Stomach smooth muscle (tissue), 2 donors: ENCODE data around the gene LRRC53.

Experiments
- H3K27ac ChIP-seq: one replicate; pipeline ENCODE4 v1.7.0; 2013; ENCODE audit warnings: mild to moderate bottlenecking, low read length, inconsistent platforms
- H3K27me3 ChIP-seq, 2 donors: one replicate each; pipeline ENCODE4 v1.7.0; 2013; ENCODE audit warnings: low read length in 2 of 2; ENCODE audit not compliant: insufficient read depth in 2 of 2, control insufficient read depth in 1 of 2
- H3K36me3 ChIP-seq, 2 donors: one replicate each; pipeline ENCODE4 v1.7.0; 2013; ENCODE audit warnings: low read length in 2 of 2; ENCODE audit not compliant: control insufficient read depth in 2 of 2, insufficient read depth in 2 of 2
- H3K4me1 ChIP-seq: one replicate; pipeline ENCODE4 v1.7.0; 2013; ENCODE audit warnings: low read length; ENCODE audit not compliant: control insufficient read depth, insufficient read depth
- H3K4me3 ChIP-seq, 2 donors: one replicate each; pipeline ENCODE4 v1.7.0; 2013; ENCODE audit warnings: low read length in 2 of 2
- H3K9ac ChIP-seq, 2 donors: one replicate each; pipeline ENCODE4 v1.7.0; 2013; ENCODE audit warnings: low read length in 2 of 2, mild to moderate bottlenecking in 1 of 2
- H3K9me3 ChIP-seq, 2 donors: one replicate each; pipeline ENCODE4 v1.7.0; 2013; ENCODE audit warnings: low read length in 2 of 2; ENCODE audit not compliant: control insufficient read depth in 2 of 2
- donor health status: healthy.
- donor health status: Pancreatic carcinoma.

Gene LRRC53

DNA sequence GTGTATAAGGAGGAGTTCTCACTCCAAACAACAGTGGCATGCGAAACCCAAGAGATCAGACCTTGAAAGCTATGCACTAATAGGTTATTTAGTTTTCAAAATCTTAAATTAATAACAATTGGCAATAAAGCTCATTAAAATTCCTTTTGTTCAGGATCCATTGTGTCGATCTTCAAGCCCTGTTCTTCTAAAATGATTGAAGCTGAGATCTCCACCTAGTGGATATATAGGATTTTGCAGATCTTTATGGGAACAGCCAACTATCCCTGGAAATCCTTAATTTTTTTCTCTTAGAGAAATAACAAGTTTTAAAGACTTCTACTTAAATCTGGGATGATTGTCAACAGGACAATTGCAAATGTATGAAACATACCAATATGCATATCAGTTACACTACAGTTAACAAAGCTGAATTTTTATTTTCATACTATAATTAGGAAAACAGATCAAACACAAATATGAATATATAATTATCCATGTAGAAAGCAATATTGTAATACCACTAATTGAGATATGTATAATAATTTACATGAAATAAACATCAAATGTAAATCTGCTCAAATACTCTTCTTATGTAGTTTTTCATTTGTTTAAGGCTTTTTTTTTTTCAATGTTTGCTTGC is 43.3 kb downstream of the LRRC53 start:
- Histone ChIP-seq H3K9me3 (no peaks in the 10 kb centered on the region), H3K27me3 (no peaks in the 10 kb centered on the region), H3K4me1 (no peaks in the 10 kb centered on the region), H3K4me3 (no peak overlapping the region), H3K36me3 (no peaks in the 10 kb centered on the region), H3K27ac (no peak overlapping the region), H3K9ac (no peak overlapping the region)

DNA sequence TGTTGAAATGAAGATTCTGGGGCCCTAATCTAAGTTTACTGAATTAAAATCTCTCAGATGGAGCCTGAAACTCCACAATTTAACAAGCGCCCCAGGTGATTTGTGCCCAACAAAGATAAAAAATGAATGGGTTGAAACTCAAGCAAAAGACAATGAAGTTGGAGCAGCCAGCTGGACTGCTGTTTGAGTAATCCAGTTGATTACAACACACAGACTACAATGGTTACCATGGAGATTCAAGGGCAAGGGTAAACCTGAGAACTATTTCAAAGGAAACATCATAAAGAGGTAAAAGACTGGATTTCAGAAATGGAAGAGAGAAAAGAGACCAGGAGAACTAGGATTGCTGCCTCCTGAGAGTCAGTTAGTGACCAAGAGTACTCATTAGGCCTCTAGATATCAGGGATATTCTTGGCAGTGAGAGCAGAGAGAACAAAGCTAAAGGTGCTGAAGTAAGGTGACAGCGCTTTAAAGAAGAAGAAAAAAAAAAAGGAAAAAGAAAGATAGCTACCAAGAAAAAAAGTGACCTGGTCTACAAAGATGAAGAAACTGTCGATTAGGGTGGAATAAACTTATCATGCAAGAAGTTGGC is 44.5 kb downstream of the LRRC53 start:
- no peaks in the 10 kb centered on the region for H3K36me3 ChIP-seq
- no peaks in the 10 kb centered on the region for H3K4me1 ChIP-seq
- H3K9ac ChIP-seq: no peak overlapping the region
- H3K4me3 ChIP-seq: no peak overlapping the region
- H3K27me3 ChIP-seq: no peaks in the 10 kb centered on the region
- H3K9me3 ChIP-seq: no peaks in the 10 kb centered on the region
- H3K27ac ChIP-seq: no peak overlapping the region

DNA sequence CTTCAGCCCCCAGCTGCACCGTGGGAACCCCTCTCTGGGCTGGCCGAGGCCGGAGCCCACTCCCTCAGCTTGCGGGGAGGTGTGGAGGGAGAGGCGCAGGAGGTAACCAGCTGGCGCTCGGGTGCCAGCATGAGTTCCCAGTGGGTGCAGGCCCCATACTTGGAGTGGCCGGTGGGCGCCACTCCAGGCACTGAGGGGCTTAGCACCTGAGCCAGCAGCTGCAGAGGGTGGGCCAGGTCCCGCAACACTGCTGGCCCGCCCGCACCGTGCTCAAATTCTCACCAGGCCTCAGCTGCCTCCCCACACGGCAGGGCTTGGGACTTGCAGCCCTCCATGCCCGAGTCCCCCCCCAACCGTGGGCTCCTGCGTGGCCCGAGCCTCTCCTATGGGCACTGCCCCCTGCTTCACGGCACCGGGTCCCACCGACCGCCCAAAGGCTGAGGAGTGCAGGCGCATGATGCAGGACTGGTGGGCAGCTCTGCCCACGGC is 47.2 kb downstream of the LRRC53 start:
- Histone ChIP-seq H3K27ac (no peak overlapping the region), H3K9ac (no peak overlapping the region), H3K27me3 (no peaks in the 10 kb centered on the region), H3K36me3 (no peaks in the 10 kb centered on the region), H3K9me3 (no peaks in the 10 kb centered on the region), H3K4me1 (no peaks in the 10 kb centered on the region), H3K4me3 (no peak overlapping the region)

DNA sequence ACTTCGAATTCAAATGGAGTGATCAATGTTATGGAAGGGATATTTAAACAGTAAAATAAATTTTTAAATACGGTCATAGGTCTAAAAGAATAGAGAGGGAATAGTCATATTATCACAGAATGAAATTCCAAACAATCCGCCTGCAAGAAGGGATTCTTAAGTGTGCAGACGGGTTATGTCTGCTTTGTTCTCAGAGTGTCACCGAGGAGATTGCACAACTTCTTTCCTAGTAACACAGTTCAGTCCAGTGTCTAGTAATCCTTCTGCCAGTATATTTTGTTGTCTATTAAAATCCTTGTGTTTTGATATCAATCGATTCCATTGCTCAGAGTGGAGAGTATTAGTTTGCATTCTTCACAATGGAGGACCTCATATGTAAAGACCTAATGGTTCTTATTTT is 48.4 kb downstream of the LRRC53 start:
- no peaks in the 10 kb centered on the region for H3K4me1 ChIP-seq
- H3K27ac ChIP-seq: no peak overlapping the region
- no peak overlapping the region for H3K9ac ChIP-seq
- no peaks in the 10 kb centered on the region for H3K27me3 ChIP-seq
- H3K9me3 ChIP-seq: no peaks in the 10 kb centered on the region
- H3K36me3 ChIP-seq: no peaks in the 10 kb centered on the region
- no peak overlapping the region for H3K4me3 ChIP-seq

DNA sequence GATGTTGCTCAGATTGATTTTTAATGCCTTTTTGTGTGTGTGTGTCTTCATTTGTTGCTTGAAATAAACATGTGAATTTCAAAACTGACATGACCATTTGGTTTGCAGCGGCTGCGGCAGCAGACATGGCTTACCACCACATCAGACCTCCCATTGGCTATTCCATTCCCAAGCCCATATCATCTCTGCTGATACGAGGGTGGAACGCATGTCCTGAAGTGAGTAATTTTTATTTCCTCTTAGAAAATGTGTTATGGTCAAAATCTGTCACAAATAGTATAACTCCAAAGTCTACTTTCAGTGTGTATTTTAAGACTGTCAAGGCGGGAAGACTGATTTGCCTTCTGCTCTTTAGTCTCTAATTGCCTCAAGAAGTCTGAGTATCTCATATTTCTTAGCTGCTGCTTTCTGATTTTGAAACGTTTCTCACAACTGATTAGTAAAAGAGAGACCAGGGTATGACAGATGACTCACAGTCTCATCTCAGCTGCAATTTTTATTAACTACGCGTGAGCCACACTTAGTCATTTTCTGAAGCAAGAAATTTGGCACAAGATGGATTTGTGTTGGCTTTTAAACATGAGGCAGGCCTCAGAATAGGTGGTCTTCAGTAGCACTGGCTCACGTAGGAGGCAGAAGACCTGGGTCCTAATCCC is 49.0 kb downstream of the LRRC53 start:
- H3K4me1 ChIP-seq: no peaks in the 10 kb centered on the region
- no peaks in the 10 kb centered on the region for H3K27me3 ChIP-seq
- H3K9ac ChIP-seq: no peak overlapping the region
- no peaks in the 10 kb centered on the region for H3K36me3 ChIP-seq
- H3K9me3 ChIP-seq: no peaks in the 10 kb centered on the region
- no peak overlapping the region for H3K27ac ChIP-seq
- no peak overlapping the region for H3K4me3 ChIP-seq

DNA sequence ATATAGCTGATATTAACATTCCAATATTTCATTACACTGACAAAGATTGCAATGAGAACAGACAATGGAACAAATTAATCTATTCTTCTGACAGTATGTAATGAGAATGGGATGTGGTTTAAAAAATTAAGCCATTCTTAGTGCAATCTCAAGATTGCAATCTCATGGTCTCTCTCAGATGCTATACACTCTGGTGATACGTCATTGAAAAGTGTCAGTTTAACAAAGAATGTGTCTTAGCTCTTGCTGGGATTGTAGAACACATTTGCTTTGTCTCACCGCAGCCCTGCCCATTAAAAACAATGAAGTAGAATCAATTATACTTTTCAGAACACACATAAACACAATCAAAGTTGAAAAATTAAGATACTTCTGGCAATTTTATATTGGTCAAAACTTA is 55.2 kb downstream of the LRRC53 start:
- Histone ChIP-seq H3K9ac (no peak overlapping the region), H3K27ac (no peak overlapping the region), H3K36me3 (no peaks in the 10 kb centered on the region), H3K9me3 (no peaks in the 10 kb centered on the region), H3K4me3 (no peak overlapping the region), H3K4me1 (no peaks in the 10 kb centered on the region), H3K27me3 (no peaks in the 10 kb centered on the region)

DNA sequence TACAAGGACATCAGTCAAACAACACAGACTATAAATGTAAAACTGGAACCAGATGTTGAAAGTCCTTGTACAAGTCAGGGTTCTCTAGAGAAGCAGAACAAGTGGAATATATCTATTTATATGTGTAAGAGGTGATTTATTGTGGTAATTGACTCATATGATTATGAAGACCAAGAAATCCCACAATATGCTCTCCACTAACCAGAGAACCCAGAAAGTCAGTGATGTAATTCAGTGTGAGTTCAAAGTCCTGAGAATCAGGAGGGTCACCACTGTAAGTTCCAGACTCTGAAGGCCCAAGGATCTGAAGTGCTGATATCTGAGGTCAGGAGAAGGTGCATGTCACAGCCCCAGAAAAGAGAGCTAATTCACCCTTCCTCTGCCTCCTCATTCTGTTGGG is 57.0 kb downstream of the LRRC53 start:
- Histone ChIP-seq H3K27me3 (no peaks in the 10 kb centered on the region), H3K4me1 (no peaks in the 10 kb centered on the region), H3K36me3 (no peaks in the 10 kb centered on the region), H3K9me3 (no peaks in the 10 kb centered on the region), H3K4me3 (no peak overlapping the region), H3K9ac (no peak overlapping the region), H3K27ac (no peak overlapping the region)

DNA sequence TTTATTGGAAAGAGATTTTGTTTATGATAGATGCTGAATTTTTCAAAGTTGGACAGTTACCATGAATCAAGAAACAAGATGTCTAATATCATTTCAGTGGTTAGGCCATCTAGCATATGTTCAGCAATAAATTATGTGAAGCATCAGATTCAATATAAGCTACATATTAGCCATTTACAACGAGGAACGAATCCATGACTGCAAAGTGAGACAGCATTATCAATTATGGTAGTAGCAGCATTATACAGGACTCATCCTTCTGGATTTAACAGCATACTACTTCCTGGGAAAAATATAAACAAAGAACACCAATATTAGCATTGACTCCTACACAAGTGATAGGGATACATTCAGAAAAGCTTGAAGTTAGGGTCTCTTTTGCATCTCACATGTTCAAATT is 59.1 kb downstream of the LRRC53 start:
- Histone ChIP-seq H3K27ac (no peak overlapping the region), H3K4me3 (no peak overlapping the region), H3K4me1 (no peaks in the 10 kb centered on the region), H3K9me3 (no peaks in the 10 kb centered on the region), H3K36me3 (no peaks in the 10 kb centered on the region), H3K9ac (no peak overlapping the region), H3K27me3 (no peaks in the 10 kb centered on the region)

DNA sequence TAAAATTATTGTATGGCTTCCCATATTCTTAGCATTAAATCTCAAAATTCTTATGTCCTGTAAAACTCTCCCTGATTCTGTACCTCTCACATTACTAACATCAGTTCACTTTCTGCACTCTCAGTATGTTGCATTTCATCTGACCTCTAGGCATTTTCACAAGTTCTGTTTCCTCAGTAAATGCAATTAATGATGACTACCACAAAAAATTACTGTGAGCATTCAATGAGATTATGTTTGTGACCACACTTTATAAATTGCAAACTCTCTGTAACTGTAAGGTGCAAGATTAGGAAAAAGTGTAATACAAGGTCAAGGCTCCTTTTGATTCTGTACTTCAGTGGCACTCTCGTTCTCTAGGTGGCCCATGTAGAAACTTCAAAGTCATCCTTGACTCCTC is 60.4 kb downstream of the LRRC53 start:
- H3K36me3 ChIP-seq: no peaks in the 10 kb centered on the region
- H3K9ac ChIP-seq: no peak overlapping the region
- H3K9me3 ChIP-seq: no peaks in the 10 kb centered on the region
- H3K27me3 ChIP-seq: no peaks in the 10 kb centered on the region
- no peaks in the 10 kb centered on the region for H3K4me1 ChIP-seq
- no peak overlapping the region for H3K4me3 ChIP-seq
- H3K27ac ChIP-seq: no peak overlapping the region

DNA sequence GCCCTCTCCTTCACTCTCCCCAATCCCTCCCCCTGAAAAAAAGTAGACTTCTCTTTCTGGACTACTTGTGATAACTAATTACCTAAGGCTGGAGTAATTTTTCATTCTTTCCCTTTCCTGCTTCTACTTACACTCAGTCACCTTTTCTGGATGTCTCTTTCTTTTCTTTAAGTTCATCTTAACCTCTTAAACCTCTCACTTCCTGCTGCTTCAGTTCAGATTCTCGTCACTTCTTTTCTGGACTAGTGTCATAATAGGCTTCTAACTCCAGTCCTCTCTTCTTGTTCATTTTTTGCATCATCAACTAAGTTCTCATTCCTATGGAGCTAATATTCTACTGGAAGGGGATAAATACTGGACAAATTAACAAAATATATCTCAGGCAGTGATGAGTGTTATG is 75.4 kb downstream of the LRRC53 start:
- Histone ChIP-seq H3K4me3 (no peak overlapping the region), H3K27me3 (no peaks in the 10 kb centered on the region), H3K9ac (no peak overlapping the region), H3K36me3 (no peaks in the 10 kb centered on the region), H3K4me1 (no peaks in the 10 kb centered on the region), H3K9me3 (no peaks in the 10 kb centered on the region), H3K27ac (no peak overlapping the region)

DNA sequence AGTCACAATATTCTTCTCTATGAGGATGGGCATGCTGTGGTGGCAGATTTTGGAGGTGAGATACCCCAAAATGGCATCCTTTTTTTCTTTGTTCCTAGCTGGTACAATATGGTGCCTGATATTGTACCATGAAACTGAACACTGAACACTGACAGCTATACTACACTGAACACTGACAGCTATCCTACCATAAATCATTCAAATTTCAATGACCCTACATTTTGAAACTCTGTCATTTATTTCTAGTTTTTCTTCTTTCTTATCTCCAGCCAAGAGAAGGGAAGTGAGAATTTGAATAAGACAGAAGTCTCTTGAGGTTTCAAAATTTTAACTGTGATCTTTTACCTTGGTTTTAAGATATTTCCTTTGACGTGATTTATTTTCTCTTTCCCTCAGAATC is 76.3 kb downstream of the LRRC53 start:
- Histone ChIP-seq H3K27ac (no peak overlapping the region), H3K36me3 (no peaks in the 10 kb centered on the region), H3K27me3 (no peaks in the 10 kb centered on the region), H3K9me3 (no peaks in the 10 kb centered on the region), H3K4me1 (no peaks in the 10 kb centered on the region), H3K4me3 (no peak overlapping the region), H3K9ac (no peak overlapping the region)
